ENCODE results near the gene RADIL.

The RADIL gene

DNA sequence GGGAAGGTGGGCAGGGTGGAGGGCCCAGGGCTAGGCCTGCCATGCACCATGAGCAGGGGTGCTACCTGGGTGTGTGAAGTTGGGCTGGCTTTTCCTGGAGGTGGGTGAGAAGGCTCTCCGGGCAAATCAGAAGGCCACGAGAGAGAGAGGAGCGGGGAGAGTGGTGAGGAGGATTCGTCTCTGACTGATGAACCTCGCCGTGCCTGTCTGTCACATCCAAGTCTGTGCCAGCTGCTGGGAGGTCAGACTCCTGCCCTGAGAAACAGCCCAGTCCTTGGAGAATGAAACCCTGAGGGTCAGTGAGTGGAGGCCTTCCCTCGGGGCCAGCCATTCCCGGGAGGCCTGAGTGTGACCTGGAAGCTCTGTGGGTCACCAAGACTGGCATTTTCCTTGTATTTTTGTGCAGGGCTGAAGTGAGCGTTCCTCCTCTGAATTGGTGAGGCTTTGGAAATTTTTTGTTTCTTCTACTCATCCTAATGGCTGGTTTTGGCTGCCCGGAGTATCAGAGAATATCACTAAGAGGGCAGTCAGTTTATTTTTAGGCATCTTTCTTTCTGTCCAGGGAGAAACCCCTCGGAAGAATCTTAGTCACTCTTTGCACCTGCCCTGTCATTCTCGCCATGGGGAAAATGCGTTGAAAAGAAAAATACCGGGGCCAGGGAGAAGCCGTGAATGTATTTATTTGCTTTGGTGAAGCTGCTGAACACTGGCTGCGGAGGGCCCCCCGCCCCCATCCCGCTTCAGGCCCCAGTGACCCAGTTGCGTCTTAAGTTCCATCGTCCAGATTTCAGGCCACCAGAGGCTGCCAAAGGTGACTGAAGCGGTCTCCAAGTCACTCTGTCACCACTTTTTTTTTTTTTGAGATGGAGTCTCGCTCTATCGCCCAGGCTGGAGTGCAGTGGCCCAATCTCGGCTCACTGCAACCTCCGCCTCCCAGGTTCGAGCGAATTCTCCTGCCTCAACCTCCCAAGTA, 114.6 kb downstream of the RADIL start:
- DNase-seq = no peak

- DNase-seq = no peak
Observed at GRCh38 chr7:4766666-4767519, 116.6 kb downstream of the RADIL start.

- DNase-seq = no peak
Observed at GRCh38 chr7:4765776-4766490, 117.6 kb downstream of the RADIL start.

DNA sequence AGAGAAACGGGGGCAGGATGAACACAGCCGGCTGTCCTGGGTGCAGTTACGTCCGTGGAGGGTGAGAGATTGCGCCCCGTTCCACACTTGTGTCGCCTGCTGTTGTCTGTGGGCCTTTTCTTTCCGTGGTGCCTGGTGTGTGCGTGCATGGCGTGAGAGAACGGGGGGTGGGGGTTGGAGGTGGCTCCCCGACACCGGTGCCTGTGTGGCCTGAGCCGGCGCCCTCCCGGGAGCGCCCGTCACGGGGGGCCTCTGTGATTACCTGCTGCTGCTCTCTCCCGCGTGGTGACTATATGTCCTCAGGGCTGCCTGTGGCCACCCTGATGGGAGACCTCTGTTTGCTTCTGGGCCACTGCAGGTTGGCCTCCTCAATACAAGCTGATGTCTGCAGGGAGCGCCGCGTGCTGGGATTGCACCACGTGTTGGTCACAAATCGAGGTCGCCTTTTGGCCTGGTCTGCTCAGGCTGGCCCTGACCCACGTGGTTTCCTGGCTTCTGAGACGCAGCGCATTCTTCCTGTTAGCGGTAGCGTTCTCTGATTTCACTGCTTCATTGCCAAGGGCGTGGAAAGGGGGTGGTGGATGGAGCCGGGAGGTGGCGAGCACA, 119.0 kb downstream of the RADIL start:
- no peak for DNase-seq

DNA sequence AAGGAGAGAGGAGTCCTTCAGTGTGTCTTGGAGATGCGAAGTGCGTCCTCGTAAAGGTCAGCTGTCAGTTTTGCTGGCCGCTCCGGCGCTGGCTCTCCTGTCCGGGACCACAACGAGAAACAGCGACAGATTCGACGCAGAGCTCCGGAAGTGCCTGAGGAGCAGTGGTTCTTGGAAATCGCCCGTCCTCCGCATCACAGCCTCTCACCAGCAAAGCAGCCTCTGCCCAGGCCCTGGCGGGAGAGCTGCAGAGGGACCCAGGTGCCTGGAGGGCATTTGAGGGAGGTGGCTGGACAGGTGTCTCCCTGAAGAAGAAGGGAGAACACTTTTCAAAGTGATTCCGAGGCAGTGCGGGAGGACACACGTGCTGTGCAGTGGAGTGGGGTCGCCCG, 119.7 kb downstream of the RADIL start:
- no peak for DNase-seq

GRCh38 chr7:4763091-4763793, 120.3 kb downstream of the RADIL start:
- no peak for DNase-seq

DNA sequence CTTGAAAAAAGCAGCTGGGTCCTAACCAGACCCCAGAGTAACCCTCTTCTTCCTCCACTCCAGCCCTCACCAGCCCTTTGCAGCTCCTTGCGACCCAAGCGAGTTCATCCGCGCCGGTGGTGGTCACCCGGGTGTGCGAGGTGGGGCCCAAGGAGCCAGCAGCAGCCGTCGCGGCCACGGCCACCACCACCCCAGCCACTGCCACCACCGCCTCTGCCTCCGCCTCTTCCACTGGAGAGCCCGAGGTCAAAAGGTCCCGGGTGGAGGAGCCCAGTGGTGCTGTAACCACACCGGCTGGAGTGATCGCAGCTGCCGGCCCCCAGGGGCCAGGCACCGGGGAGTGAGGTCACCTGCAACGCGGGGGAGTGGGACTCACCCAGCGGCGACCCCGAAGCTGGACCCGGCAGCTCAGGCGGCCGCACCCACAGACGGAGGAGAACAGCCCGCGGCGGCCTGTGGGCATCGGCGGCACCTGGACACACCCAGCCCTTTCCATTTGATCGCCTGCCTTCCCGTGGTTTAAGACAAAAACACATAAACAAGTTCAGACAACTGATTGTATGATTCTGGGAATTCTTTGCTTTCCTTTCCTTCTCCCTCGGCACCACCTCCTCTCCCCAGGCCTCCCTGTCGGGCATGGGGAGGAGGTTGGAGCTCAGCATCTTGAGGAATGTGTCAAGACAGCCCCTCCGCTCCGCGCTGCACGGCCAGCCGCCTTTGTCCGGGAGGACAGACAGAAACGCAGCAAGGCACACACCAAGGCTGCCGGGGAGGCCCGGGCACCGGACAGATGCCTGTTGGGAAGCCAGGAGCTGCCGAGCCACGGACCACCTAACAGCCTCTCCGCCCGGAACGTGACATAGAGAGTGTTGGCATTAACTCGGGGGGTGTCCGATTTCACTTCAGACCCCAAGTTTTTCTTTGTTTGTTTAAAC, 121.1 kb downstream of the RADIL start:
- DNase-seq = no peak

- no peak for DNase-seq
Observed at GRCh38 chr7:4760952-4761351, 122.6 kb downstream of the RADIL start.

DNA sequence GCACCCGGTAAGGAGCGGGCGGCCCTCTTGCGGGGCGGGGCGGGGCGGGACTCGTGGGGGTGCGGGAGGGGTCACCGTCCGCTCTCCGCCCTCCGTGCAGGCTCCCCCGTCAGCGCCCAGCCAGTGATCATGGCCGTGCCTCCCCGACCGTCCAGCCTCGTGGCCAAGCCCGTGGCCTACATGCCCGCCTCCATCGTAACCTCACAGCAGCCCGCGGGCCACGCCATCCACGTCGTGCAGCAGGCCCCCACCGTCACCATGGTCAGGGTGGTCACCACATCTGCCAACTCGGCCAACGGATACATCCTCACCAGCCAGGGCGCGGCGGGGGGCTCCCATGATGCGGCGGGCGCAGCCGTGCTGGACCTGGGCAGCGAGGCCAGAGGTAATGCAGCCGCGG, 124.3 kb downstream of the RADIL start:
- no peak for DNase-seq

- DNase-seq = no peak
Observed at GRCh38 chr7:4758791-4759190, 124.7 kb downstream of the RADIL start.

GRCh38 chr7:4758111-4758510, 125.4 kb downstream of the RADIL start:
- no peak for DNase-seq

DNA sequence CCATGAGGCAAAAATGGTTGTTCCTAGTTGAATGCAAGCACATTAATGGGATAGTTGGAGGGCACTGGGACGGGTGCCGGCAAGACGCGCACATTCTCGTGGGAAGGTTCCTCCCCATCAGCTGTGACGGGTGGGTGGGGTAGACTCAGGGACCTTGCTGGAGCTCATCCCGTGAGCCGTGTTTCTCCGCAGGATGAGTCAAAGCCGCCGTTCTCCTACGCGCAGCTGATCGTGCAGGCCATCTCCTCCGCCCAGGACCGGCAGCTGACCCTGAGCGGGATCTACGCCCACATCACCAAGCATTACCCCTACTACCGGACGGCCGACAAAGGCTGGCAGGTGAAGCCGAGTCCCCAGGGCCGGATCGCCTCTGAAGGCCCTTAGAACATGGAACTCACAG, 128.5 kb downstream of the RADIL start:
- DNase-seq = no peak

- DNase-seq = no peak
Observed at GRCh38 chr7:4754433-4755010, 129.0 kb downstream of the RADIL start.

- DNase-seq = no peak
Observed at GRCh38 chr7:4753598-4754432, 129.7 kb downstream of the RADIL start.

GRCh38 chr7:4751398-4751947, 132.0 kb downstream of the RADIL start:
- DNase-seq = no peak

DNA sequence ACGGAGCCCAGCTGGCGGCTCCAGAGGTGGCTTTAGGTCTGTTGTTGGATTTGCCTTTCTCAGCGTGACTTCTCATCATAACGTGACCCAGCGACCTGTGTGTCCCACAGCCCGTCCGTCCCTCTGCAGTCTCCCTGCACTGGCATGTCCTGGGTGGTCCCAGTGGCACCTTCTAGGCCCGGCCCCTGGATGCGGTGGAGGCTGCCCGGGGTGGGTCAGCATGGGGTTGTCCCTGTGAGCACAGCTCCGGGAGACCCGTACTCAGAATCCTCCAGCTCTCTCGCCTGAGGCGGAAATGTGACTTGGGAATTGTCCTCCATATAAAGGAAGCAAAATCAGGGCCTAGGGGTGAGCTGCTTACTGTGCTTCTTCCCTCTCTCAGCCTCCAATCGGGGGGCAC, 133.7 kb downstream of the RADIL start:
- DNase-seq = no peak

GRCh38 chr7:4749363-4749762, 134.2 kb downstream of the RADIL start:
- DNase-seq = no peak
